Smooth muscle cell of the umbilical artery (primary cell): ENCODE measurements around the gene C5AR2. TPM values are rescaled to one million over a fixed set of nuclear protein-coding genes. Genes with fewer than 3 reads are reported as not detected.

Source experiments
- total RNA-seq: library from RNA; depleted of rRNA; stranded (reverse); fragments of >200 nt; gene quantifications from 2 replicates; pipeline ENCODE4 v1.2.3, GENCODE V29; 2014

Gene C5AR2
- not detected in 2 replicates for total RNA-seq

GRCh38 chr19:47331931-47332547 is at the start of gene C5AR2:
C5AR2 (plus strand) TSS chr19:47332175; CDS start chr19:47340800, 8,625 bp downstream.

GRCh38 chr19:47309608-47310007 is 22.4 kb upstream of the C5AR2 start, which contains the start of gene C5AR1:
C5AR1 (plus strand) TSS chr19:47309861; CDS start chr19:47309896, 35 bp downstream.

GRCh38 chr19:47348819-47349795 is 17.1 kb downstream of the C5AR2 start, which contains the start of gene DHX34:
DHX34 (plus strand) TSS chr19:47349315; CDS start chr19:47353031, 3,716 bp downstream.

Other genes starting within 250 kb of the C5AR2 start
- 7.1 and 16.5 TPM in 2 replicates for gene ZC3H4, start 218.4 kb upstream of the C5AR2 start, total RNA-seq
- gene SAE1, start 201.3 kb upstream of the C5AR2 start, total RNA-seq = 113 and 146 TPM in 2 replicates
- gene BBC3, start 101.0 kb upstream of the C5AR2 start, total RNA-seq = 13.4 and 14.6 TPM in 2 replicates
- gene CCDC9, start 75.7 kb upstream of the C5AR2 start, total RNA-seq = 4.5 and 11.9 TPM in 2 replicates
- 2.1 and 2.7 TPM in 2 replicates for gene INAFM1, start 57.3 kb upstream of the C5AR2 start, total RNA-seq
- under 0.01 and 0.18 TPM in 2 replicates for gene C5AR1, start 22.3 kb upstream of the C5AR2 start, total RNA-seq
- gene DHX34, start 17.1 kb downstream of the C5AR2 start, total RNA-seq = 8.9 and 17.3 TPM in 2 replicates
- 46.6 and 51.7 TPM in 2 replicates for gene MEIS3, start 87.4 kb downstream of the C5AR2 start, total RNA-seq
- 0.14 TPM in 1 of 2 replicates, not detected in the other for gene SLC8A2, start 139.7 kb downstream of the C5AR2 start, total RNA-seq
- 3.2 and 5.9 TPM in 2 replicates for gene KPTN, start 152.0 kb downstream of the C5AR2 start, total RNA-seq
- 45.8 and 54.6 TPM in 2 replicates for gene NAPA, start 182.9 kb downstream of the C5AR2 start, total RNA-seq
- gene ZNF541, start 241.0 kb downstream of the C5AR2 start, total RNA-seq = 0.05 and 0.89 TPM in 2 replicates